Measurements from ENCODE around the gene CCDC71L. TPM values are rescaled to one million over a fixed set of nuclear protein-coding genes. Genes with fewer than 3 reads are reported as not detected.
"Not testable (repeated sequence)": the region's sequence is repeated elsewhere in the genome, so short reads cannot be mapped to it uniquely, and the experiment has no call there.

Gene CCDC71L
- polyA plus RNA-seq, 1 of the 3 experiments (the other 2 are of a cell fraction): 30.0 TPM

DNA sequence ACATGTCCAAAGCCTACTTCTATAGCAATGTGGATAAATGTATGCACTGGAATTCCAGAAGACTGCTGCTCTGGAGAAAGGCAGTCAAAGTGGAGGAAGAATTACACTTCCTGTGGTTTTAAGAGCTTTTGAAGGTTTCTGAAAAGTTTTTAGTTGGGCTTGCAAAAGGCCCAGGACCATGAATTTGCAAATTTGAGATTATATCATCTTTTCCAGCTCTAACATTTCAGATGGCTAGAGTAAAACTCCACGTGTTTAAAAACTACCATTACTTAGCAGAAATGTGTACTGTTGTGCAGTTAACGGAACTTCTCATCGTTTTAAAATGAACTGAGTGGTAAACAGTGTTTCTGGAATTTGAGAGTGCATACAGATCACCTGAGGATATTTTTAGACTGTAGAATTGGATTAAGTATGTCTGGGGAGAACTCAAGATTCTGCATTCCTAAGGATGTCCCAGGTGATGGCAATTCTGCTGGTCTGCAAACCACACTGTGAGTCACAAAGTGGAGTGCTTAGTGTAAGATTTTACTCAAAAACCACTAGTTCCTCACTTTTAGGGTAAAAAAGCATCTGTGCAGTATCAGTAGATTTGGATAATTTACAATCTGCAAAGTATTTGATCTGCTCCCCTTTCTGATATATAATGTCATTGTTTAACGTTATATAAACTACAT is 32.9 kb upstream of the CCDC71L start:
- TF ChIP-seq FOSL2 (IDR thresholded peaks at IDR 0.05; ENCODE audit: borderline replicate concordance, low read depth): peak; percentile 51; the same call in 1 of the 2 replicates
- TF ChIP-seq, protein P1, sequence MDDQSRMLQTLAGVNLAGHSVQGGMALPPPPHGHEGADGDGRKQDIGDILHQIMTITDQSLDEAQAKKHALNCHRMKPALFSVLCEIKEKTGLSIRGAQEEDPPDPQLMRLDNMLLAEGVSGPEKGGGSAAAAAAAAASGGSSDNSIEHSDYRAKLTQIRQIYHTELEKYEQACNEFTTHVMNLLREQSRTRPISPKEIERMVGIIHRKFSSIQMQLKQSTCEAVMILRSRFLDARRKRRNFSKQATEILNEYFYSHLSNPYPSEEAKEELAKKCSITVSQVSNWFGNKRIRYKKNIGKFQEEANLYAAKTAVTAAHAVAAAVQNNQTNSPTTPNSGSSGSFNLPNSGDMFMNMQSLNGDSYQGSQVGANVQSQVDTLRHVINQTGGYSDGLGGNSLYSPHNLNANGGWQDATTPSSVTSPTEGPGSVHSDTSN (IDR thresholded peaks at IDR 0.05): 0 out of 2 replicates have a peak, but pooled peaks have one; percentile 16
- TF ChIP-seq MEF2A (IDR thresholded peaks at IDR 0.05; ENCODE audit: borderline replicate concordance, low read depth): peak; percentile 28; the same call in 1 of the 2 replicates
- no peak for TF ChIP-seq FOXJ3 (CRISPR knock-in tag; IDR thresholded peaks at IDR 0.05)
- TF ChIP-seq JUND (IDR thresholded peaks at IDR 0.05): peak; percentile 31; the same call in 1 of the 2 replicates
- peak; percentile 71 for TF ChIP-seq TCF12 (IDR thresholded peaks at IDR 0.05)
- no peak for TF ChIP-seq SMC3 (IDR thresholded peaks at IDR 0.05; ENCODE audit: low read depth, low read length)
- no peak for TF ChIP-seq EP300 (IDR thresholded peaks at IDR 0.05; ENCODE audit: borderline replicate concordance in 1 of 2, low read depth in 1 of 2, low read length in 1 of 2)
- no peaks in the 10 kb centered on the region for H3K4me1 ChIP-seq (ENCODE audit: control insufficient read depth in 1 of 2, insufficient read depth in 2 of 2, low read depth in 1 of 2, low read length in 1 of 2)
- no peak for DNase-seq
- POLR2A ChIA-PET: no interaction called here
- H3K9me2 ChIP-seq: no peaks in the 10 kb centered on the region
- WGBS (ENCODE audit: low lambda C conversion rate): 70% methylated on average over 4 of the region's 4 CpGs
- no peaks in the 10 kb centered on the region for H3K27me3 ChIP-seq (ENCODE audit: insufficient read depth)
- no peak overlapping the region for H3K4me2 ChIP-seq
- no peak overlapping the region for H3K9ac ChIP-seq
- H3K4me3 ChIP-seq (ENCODE audit: low read depth in 2 of 2, low read length in 1 of 2): no peak overlapping the region
- no peaks in the 10 kb centered on the region; the same call in 1 of the 2 replicates for H3K9me3 ChIP-seq
- no peaks in the 10 kb centered on the region for H3F3A ChIP-seq (replicated peaks; ENCODE audit: insufficient read depth)
- no peaks in the 10 kb centered on the region for H3K79me2 ChIP-seq (ENCODE audit: insufficient read depth)
- H3K27ac ChIP-seq (ENCODE audit: low read depth in 2 of 2, low read length in 1 of 2): no peak overlapping the region; a peak in 1 of 4 replicates
- CTCF ChIA-PET: interaction anchor here (1.1 kb wide), 1 partner anchor 43 kb away, joined by 5 read pairs; no protein-coding TSS in a partner anchor
- H3K36me3 ChIP-seq (replicated peaks in 1 of 2; ENCODE audit: control insufficient read depth in 1 of 2, insufficient read depth in 2 of 2, low read length in 1 of 2): no peaks in the 10 kb centered on the region
- H2AFZ ChIP-seq (ENCODE audit: low read depth): peak overlapping the region; percentile 5
- no peaks in the 10 kb centered on the region for H4K20me1 ChIP-seq (ENCODE audit: insufficient read depth)

DNA sequence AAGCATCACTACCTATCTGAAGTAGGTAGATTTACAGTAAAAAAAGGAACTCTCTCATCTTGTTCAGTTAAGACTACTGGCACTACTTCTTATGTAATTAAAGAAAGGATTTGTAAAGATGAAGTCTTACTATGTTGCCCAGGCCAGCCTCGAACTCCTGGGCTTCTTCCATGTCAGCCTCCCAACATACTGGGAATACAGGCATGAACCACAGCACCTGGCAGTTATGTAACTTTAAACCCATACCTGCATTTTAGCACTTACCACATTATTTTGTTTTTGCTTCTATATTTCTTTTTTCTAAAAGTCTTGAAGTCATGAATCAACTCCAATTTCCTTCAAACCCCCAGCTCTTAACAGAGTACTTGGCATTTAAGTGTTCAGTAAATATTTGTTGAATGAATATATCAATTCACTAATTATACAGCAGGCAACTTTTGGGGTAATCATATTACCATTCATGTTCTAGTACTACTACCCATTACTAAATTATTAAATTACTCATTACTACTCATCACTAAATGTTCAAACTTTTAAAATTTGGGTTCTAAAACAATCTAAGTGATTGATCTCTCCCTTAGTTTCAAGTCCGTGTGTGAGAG is 31.6 kb upstream of the CCDC71L start:
- Histone ChIP-seq H3K27ac (ENCODE audit: low read depth in 2 of 2, low read length in 1 of 2) (no peak overlapping the region), H3K27me3 (ENCODE audit: insufficient read depth) (no peaks in the 10 kb centered on the region), H3F3A (replicated peaks; ENCODE audit: insufficient read depth) (no peaks in the 10 kb centered on the region), H3K4me1 (ENCODE audit: control insufficient read depth in 1 of 2, insufficient read depth in 2 of 2, low read depth in 1 of 2, low read length in 1 of 2) (no peaks in the 10 kb centered on the region), H3K9me3 (no peaks in the 10 kb centered on the region), H3K9ac (no peak overlapping the region), H3K4me3 (ENCODE audit: low read depth in 2 of 2, low read length in 1 of 2) (no peak overlapping the region), H3K9me2 (no peaks in the 10 kb centered on the region), H2AFZ (ENCODE audit: low read depth) (no peak overlapping the region), H3K36me3 (replicated peaks in 1 of 2; ENCODE audit: control insufficient read depth in 1 of 2, insufficient read depth in 2 of 2, low read length in 1 of 2) (no peaks in the 10 kb centered on the region), H4K20me1 (ENCODE audit: insufficient read depth) (no peaks in the 10 kb centered on the region), H3K4me2 (no peak overlapping the region), H3K79me2 (ENCODE audit: insufficient read depth) (no peaks in the 10 kb centered on the region)
- WGBS (ENCODE audit: low lambda C conversion rate): 55% methylated on average over 2 of the region's 2 CpGs
- no peak for DNase-seq
- ChIA-PET POLR2A (no interaction called here), CTCF (interaction anchor here (1.1 kb wide), 1 partner anchor 45 kb away, joined by 5 read pairs; no protein-coding TSS in a partner anchor)
- no peak for TF ChIP-seq YY1 (IDR thresholded peaks at IDR 0.05; ENCODE audit: low read depth)
- TF ChIP-seq, protein P2, sequence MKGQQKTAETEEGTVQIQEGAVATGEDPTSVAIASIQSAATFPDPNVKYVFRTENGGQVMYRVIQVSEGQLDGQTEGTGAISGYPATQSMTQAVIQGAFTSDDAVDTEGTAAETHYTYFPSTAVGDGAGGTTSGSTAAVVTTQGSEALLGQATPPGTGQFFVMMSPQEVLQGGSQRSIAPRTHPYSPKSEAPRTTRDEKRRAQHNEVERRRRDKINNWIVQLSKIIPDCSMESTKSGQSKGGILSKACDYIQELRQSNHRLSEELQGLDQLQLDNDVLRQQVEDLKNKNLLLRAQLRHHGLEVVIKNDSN (IDR thresholded peaks at IDR 0.05; ENCODE audit: borderline replicate concordance, low read depth): no peak
- TF ChIP-seq, protein P3, sequence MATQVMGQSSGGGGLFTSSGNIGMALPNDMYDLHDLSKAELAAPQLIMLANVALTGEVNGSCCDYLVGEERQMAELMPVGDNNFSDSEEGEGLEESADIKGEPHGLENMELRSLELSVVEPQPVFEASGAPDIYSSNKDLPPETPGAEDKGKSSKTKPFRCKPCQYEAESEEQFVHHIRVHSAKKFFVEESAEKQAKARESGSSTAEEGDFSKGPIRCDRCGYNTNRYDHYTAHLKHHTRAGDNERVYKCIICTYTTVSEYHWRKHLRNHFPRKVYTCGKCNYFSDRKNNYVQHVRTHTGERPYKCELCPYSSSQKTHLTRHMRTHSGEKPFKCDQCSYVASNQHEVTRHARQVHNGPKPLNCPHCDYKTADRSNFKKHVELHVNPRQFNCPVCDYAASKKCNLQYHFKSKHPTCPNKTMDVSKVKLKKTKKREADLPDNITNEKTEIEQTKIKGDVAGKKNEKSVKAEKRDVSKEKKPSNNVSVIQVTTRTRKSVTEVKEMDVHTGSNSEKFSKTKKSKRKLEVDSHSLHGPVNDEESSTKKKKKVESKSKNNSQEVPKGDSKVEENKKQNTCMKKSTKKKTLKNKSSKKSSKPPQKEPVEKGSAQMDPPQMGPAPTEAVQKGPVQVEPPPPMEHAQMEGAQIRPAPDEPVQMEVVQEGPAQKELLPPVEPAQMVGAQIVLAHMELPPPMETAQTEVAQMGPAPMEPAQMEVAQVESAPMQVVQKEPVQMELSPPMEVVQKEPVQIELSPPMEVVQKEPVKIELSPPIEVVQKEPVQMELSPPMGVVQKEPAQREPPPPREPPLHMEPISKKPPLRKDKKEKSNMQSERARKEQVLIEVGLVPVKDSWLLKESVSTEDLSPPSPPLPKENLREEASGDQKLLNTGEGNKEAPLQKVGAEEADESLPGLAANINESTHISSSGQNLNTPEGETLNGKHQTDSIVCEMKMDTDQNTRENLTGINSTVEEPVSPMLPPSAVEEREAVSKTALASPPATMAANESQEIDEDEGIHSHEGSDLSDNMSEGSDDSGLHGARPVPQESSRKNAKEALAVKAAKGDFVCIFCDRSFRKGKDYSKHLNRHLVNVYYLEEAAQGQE (IDR thresholded peaks at IDR 0.05; ENCODE audit: low read depth, low read length): no peak
- TF ChIP-seq ELF1 (IDR thresholded peaks at IDR 0.05): no peak

DNA sequence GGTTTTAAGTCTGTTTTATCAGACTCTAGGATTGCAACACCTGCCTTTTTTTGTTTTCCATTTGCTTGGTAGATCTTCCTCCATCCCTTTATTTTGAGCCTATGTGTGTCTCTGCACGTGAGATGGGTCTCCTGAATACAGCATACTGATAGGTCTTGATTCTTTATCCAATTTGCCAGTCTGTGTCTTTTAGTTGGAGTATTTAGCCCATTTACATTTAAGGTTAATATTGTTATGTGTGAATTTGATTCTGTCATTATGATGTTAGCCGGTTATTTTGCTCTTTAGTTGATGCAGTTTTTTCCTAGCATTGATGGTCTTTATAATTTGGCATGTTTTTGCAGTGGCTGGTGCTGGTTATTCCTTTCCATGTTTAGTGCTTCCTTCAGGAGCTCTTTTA is 27.2 kb upstream of the CCDC71L start:
- H3K27me3 ChIP-seq (ENCODE audit: insufficient read depth); POLR2A ChIA-PET; H3K27ac ChIP-seq (ENCODE audit: low read depth in 2 of 2, low read length in 1 of 2); H3K36me3 ChIP-seq (replicated peaks in 1 of 2; ENCODE audit: control insufficient read depth in 1 of 2, insufficient read depth in 2 of 2, low read length in 1 of 2); H3K9me2 ChIP-seq; H4K20me1 ChIP-seq (ENCODE audit: insufficient read depth); H3K79me2 ChIP-seq (ENCODE audit: insufficient read depth); H2AFZ ChIP-seq (ENCODE audit: low read depth); H3F3A ChIP-seq (replicated peaks; ENCODE audit: insufficient read depth); H3K4me3 ChIP-seq (ENCODE audit: low read depth in 2 of 2, low read length in 1 of 2); H3K9ac ChIP-seq; DNase-seq; CTCF ChIA-PET; H3K4me1 ChIP-seq (ENCODE audit: control insufficient read depth in 1 of 2, insufficient read depth in 2 of 2, low read depth in 1 of 2, low read length in 1 of 2); H3K4me2 ChIP-seq; H3K9me3 ChIP-seq: not testable (repeated sequence)
- WGBS (ENCODE audit: low lambda C conversion rate): 37% methylated on average over 2 of the region's 2 CpGs
